Panc1 (cell line): ENCODE data around the gene ANO1. TPM values are rescaled to one million over a fixed set of nuclear protein-coding genes. Genes with fewer than 3 reads are reported as not detected.

ENCODE experiments used
- ATAC-seq: fragments of 200-7000 bp; cut with Tn5 transposase; 2 replicates; pipeline ENCODE4 v1.9.1; 2020; ENCODE audit warnings: mild to moderate bottlenecking, moderate library complexity
- BruUV-seq: library from RNA; stranded (reverse); fragments of 400-500 nt; replicated peaks from 2 replicates; lab custom pipeline; 2021; lab: Mats Ljungman, UMichigan
- CTCF ChIA-PET: fragments of 300-600 bp; sonication (Branson Sonifier 250); formaldehyde crosslinking; loops from one replicate; lab custom pipeline; 2022; ENCODE audit warnings: antibody characterized with exemption; lab: Charles Lee
- POLR2A ChIA-PET: fragments of 300-600 bp; sonication (Branson Sonifier 250); formaldehyde crosslinking; loops from one replicate; lab custom pipeline; 2022; ENCODE audit warnings: antibody characterized with exemption; lab: Charles Lee
- DNase-seq: peaks from one replicate; pipeline ENCODE4 v3.0.0-alpha.2; 2010; ENCODE audit warnings: low read depth, low spot score
- H3K27ac ChIP-seq: 2 replicates; pipeline ENCODE4 v1.5.1; 2011; ENCODE audit warnings: mild to moderate bottlenecking, low read length, inconsistent platforms
- H3K27me3 ChIP-seq: fragments of 200-500 bp; sonication (Bioruptor generic); 2 replicates; pipeline ENCODE4 v1.6.0; 2014; ENCODE audit warnings: low read length, inconsistent platforms; ENCODE audit not compliant: control insufficient read depth, insufficient read depth
- H3K36me3 ChIP-seq: fragments of 200-500 bp; sonication (Bioruptor generic); 2 replicates; pipeline ENCODE4 v1.5.1; 2014; ENCODE audit warnings: inconsistent platforms, mild to moderate bottlenecking, low read length, moderate library complexity; ENCODE audit not compliant: control insufficient read depth, insufficient read depth
- H3K4me1 ChIP-seq: 2 replicates; pipeline ENCODE4 v1.5.1; 2011; ENCODE audit warnings: inconsistent platforms, mild to moderate bottlenecking, low read length, moderate library complexity; ENCODE audit not compliant: control insufficient read depth, insufficient read depth
- H3K4me3 ChIP-seq, 2 experiments: 2 replicates each; pipeline ENCODE4 v1.5.1; 2011 to 2012; ENCODE audit warnings: low read depth in 2 of 2, low read length in 2 of 2, mild to moderate bottlenecking in 2 of 2, inconsistent platforms in 1 of 2, moderate library complexity in 1 of 2
- H3K9me3 ChIP-seq: fragments of 200-500 bp; sonication (Bioruptor generic); 2 replicates; pipeline ENCODE4 v1.5.1; 2014; ENCODE audit warnings: low read depth, mild to moderate bottlenecking, inconsistent platforms, low read length, moderate library complexity; ENCODE audit not compliant: control insufficient read depth, insufficient read depth
- CTCF ChIP-seq: fragments of 450-650 bp; IDR thresholded peaks from 2 replicates; pipeline ENCODE4 v1.5.1; 2017; ENCODE audit warnings: mild to moderate bottlenecking
- POLR2AphosphoS5 ChIP-seq: IDR thresholded peaks from 2 replicates; pipeline ENCODE4 v1.6.1; 2012; ENCODE audit warnings: mild to moderate bottlenecking, low read depth, low read length, moderate library complexity
- REST ChIP-seq, 2 experiments: IDR thresholded peaks; 2 replicates each; pipeline ENCODE4 v1.6.1; 2011 to 2012; ENCODE audit warnings: low read depth in 2 of 2, control low read depth in 1 of 2, low read length in 1 of 2, mild to moderate bottlenecking in 1 of 2, moderate library complexity in 1 of 2; ENCODE audit not compliant: insufficient read depth in 1 of 2
- SIN3A ChIP-seq: IDR thresholded peaks from 2 replicates; pipeline ENCODE4 v1.6.1; 2012; ENCODE audit warnings: low read depth, mild to moderate bottlenecking, low read length, moderate library complexity, borderline replicate concordance; ENCODE audit not compliant: insufficient read depth
- TCF7L2 ChIP-seq: IDR thresholded peaks from 2 replicates; pipeline ENCODE4 v1.6.1; 2011; ENCODE audit warnings: mild to moderate bottlenecking, low read depth, low read length, inconsistent platforms
- in situ Hi-C: cut with HindIII; loops from 2 replicates; pipeline ENCODE4 v1.10.0; 2016; ENCODE audit warnings: low sequenced_read_pairs, low pct_unique_long_range_greater_than_20kb
- intact Hi-C: fragments of 100-400 bp; cut with micrococcal nuclease; formaldehyde crosslinking; loops from one replicate; pipeline ENCODE4 v1.10.0; 2022; ENCODE audit not compliant: unreplicated experiment
- total RNA-seq: library from RNA; stranded (reverse); gene quantifications from one replicate; pipeline ENCODE4 v1.2.1, GENCODE V29; 2021; ENCODE audit not compliant: unreplicated experiment

ANO1 gene
- total RNA-seq, 1 experiment from 2014 or later = 2.3 TPM

DNA sequence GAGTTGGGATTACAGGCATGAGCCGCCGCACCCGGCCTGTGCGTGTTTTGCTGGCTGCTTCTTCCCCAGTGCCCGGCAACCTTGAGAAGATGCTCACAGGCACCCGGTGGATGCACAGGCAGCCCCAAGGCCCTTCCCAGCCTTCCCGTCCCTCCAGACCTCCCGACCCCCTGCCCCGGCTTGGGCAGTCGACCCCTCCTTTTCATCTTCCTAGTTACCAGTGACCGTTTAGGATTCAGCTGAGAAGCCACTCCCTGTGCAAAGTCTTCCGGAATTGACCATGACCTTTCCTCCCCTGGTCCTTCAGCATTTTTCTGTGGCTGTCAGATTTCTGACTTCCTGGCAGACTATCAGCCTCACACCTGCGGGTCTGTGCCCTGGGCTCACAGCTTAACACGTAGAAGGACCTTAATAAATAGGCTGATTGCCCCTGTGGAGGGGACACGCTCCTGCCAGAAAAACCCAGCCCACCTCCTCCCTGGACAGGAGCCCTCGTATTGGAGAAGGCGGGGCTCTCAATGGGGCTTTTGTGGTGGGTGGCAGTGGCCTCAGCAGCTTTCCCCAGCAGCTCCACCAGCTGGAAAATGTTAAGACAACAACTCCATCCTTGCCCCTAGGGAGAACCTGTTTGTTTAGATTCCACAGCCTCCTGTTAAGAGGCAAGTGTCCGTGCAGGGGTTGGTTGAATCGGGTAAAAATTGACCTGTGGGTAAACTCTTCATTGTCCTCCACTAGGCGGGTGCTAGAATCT, 10.4 kb upstream of the ANO1 start:
- Histone ChIP-seq H3K36me3 (no peaks in the 10 kb centered on the region), H3K27me3 (peaks cover 7% of the 10 kb centered on the region; the same call in 1 of the 2 replicates), H3K4me3 (no peak overlapping the region), H3K4me1 (no peaks in the 10 kb centered on the region), H3K9me3 (no peaks in the 10 kb centered on the region), H3K27ac (no peak overlapping the region)
- no peak for ATAC-seq
- in situ Hi-C loops (no loop called here), intact Hi-C loops (no loop called here)
- ChIA-PET POLR2A (interaction anchor here (0.6 kb wide), 1 partner anchor 83 kb away, joined by 3 read pairs; no protein-coding TSS in a partner anchor), CTCF (no interaction called here)
- no peak for DNase-seq
- BruUV-seq = no TSS peak
- no peak for TF ChIP-seq REST (IDR thresholded peaks at IDR 0.05; ENCODE audit: insufficient read depth in 1 of 2, low read depth in 2 of 2, low read length in 1 of 2)
- TF ChIP-seq SIN3A = no peak
- TF ChIP-seq TCF7L2 = no peak
- TF ChIP-seq POLR2AphosphoS5 = no peak
- no peak for TF ChIP-seq CTCF

DNA sequence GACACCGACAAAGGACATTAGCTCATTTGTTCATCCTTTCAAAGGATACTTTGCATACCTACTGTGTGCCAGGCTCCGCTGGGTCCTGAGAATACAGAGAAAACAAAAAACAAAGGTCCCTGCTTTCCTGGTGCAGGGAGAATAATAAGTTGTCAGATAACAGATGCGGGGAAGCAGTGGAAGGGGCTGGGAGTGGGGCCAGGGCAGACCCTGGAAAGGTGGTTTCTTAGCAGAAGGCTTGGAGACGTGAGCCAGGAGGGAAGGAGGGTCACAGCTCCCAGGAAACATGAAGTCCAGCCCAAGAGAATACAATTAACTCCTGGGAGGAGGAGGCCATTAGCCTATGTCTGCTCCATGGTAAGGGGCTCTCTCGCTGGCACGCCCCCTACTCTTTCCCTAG, 9.8 kb upstream of the ANO1 start:
- intact Hi-C loops = no loop called here
- Histone ChIP-seq H3K27me3 (peaks cover 7% of the 10 kb centered on the region; the same call in 1 of the 2 replicates), H3K9me3 (no peaks in the 10 kb centered on the region), H3K27ac (no peak overlapping the region), H3K4me1 (no peaks in the 10 kb centered on the region), H3K36me3 (no peaks in the 10 kb centered on the region), H3K4me3 (no peak overlapping the region)
- CTCF ChIA-PET = no interaction called here
- DNase-seq = no peak
- in situ Hi-C loops = no loop called here
- BruUV-seq = no TSS peak
- POLR2A ChIA-PET = no interaction called here
- no peak for ATAC-seq
- TF ChIP-seq TCF7L2 (no peak), REST (IDR thresholded peaks at IDR 0.05; ENCODE audit: insufficient read depth in 1 of 2, low read depth in 2 of 2, low read length in 1 of 2) (no peak), SIN3A (no peak), CTCF (no peak), POLR2AphosphoS5 (no peak)
